Left lung (tissue), 10 donors: ENCODE measurements around the gene CNTN5. TPM values are rescaled to one million over a fixed set of nuclear protein-coding genes. Genes with fewer than 3 reads are reported as not detected.

Experiments
- ATAC-seq: fragments of 200-7000 bp; cut with Tn5 transposase; one replicate; pipeline ENCODE4 v1.9.1; 2020; ENCODE audit warnings: moderate library complexity
- DNase-seq, 4 donors: peaks; one replicate each; pipeline ENCODE4 v3.0.0-alpha.2; 2013 to 2020
- H3K27ac ChIP-seq, 2 donors: fragments of 200-600 bp; sonication (generic) in 1 of 2; one replicate each; pipeline versions ENCODE4 v1.5.0 to v1.8.0; 2020 to 2021
- H3K27me3 ChIP-seq, 2 donors: fragments of 200-600 bp; sonication (generic) in 1 of 2; one replicate each; pipeline versions ENCODE4 v1.5.0 to v1.8.0; 2020 to 2021
- H3K36me3 ChIP-seq, 2 donors: fragments of 200-600 bp; sonication (generic) in 1 of 2; one replicate each; pipeline versions ENCODE4 v1.5.0 to v1.8.0; 2020 to 2021
- H3K4me1 ChIP-seq, 2 donors: fragments of 200-600 bp; one replicate each; pipeline ENCODE4 v1.8.0; 2021
- H3K4me3 ChIP-seq, 2 donors: fragments of 200-600 bp; sonication (generic) in 1 of 2; one replicate each; pipeline versions ENCODE4 v1.5.0 to v1.8.0; 2020 to 2021; ENCODE audit warnings: mild to moderate bottlenecking in 1 of 2
- H3K9me3 ChIP-seq, 2 donors: fragments of 200-600 bp; sonication (generic) in 1 of 2; one replicate each; pipeline versions ENCODE4 v1.5.0 to v1.8.0; 2020 to 2021
- CTCF ChIP-seq, 2 donors: fragments of 200-600 bp; sonication (generic) in 1 of 2; IDR thresholded peaks; one replicate each; pipeline versions ENCODE4 v1.5.0 to v1.8.0; 2021; ENCODE audit warnings: antibody characterized with exemption in 2 of 2
- intact Hi-C, 2 donors: fragments of 100-400 bp; cut with DNase I; formaldehyde crosslinking; loops; one replicate each; pipeline versions ENCODE4 v1.11.2 to v1.14.2; 2022
- polyA plus RNA-seq, 6 donors: library from polyadenylated mRNA; unstranded; fragments of 120-200 nt; gene quantifications; one replicate each; pipeline ENCODE4 v1.2.1, GENCODE V29; 2013; ENCODE audit not compliant: insufficient read length in 6 of 6
- total RNA-seq, 2 donors: library from RNA; stranded (reverse); fragmentation: NEBNext Ultra II Directional; extraction: Animal tissue kit (Norgen Biotek cat#: 25700); gene quantifications; one replicate each; pipeline ENCODE4 v1.2.1, GENCODE V29; 2021
- donor health status: DM: no; HTN: yes; CAD: no.
- donor health status: DM: no; HTN: no; CAD: no.

Gene CNTN5
- total and polyA plus RNA-seq, 8 donors: 0.08 to 0.34 (median 0.24) TPM; not detected in 1

GRCh38 chr11:99494065-99494464, 473.3 kb downstream of the CNTN5 start:
- no peak overlapping the region for H3K27ac ChIP-seq

GRCh38 chr11:99501655-99502054, 480.9 kb downstream of the CNTN5 start:
- H3K4me3 ChIP-seq: no peak overlapping the region
- H3K9me3 ChIP-seq: peaks cover 0 to 4% of the 10 kb centered on the region in 2 donors
- no peaks in the 10 kb centered on the region for H3K4me1 ChIP-seq
- no peak overlapping the region for H3K27ac ChIP-seq
- ATAC-seq: no peak
- TF ChIP-seq CTCF (IDR thresholded peaks at IDR 0.05): no peak
- H3K36me3 ChIP-seq: no peaks in the 10 kb centered on the region
- no peaks in the 10 kb centered on the region for H3K27me3 ChIP-seq
- DNase-seq: no peak
- intact Hi-C loops: no loop called here

More at GRCh38 chr11:99494065-99494464, 473.3 kb downstream of the CNTN5 start:
- intact Hi-C loops: no loop called here
- DNase-seq: no peak
- Histone ChIP-seq H3K27me3 (no peaks in the 10 kb centered on the region), H3K4me3 (no peak overlapping the region), H3K9me3 (peaks cover 0 to 6% of the 10 kb centered on the region in 2 donors), H3K4me1 (no peaks in the 10 kb centered on the region), H3K36me3 (no peaks in the 10 kb centered on the region)
- no peak for ATAC-seq
- no peak for TF ChIP-seq CTCF (IDR thresholded peaks at IDR 0.05)

GRCh38 chr11:99505316-99505715, 484.6 kb downstream of the CNTN5 start:
- intact Hi-C loops: no loop called here
- Histone ChIP-seq H3K4me1 (no peaks in the 10 kb centered on the region), H3K9me3 (no peaks in the 10 kb centered on the region), H3K27ac (no peak overlapping the region), H3K36me3 (no peaks in the 10 kb centered on the region), H3K4me3 (no peak overlapping the region), H3K27me3 (no peaks in the 10 kb centered on the region)
- TF ChIP-seq CTCF (IDR thresholded peaks at IDR 0.05): no peak
- ATAC-seq (no peak), DNase-seq (no peak)

- no peak for TF ChIP-seq CTCF (IDR thresholded peaks at IDR 0.05)
Measured at GRCh38 chr11:99505831-99506230, 485.1 kb downstream of the CNTN5 start.

GRCh38 chr11:99509863-99510262, 489.1 kb downstream of the CNTN5 start:
- no peaks in the 10 kb centered on the region for H3K4me1 ChIP-seq
- no peak for DNase-seq
- no peak for ATAC-seq

More at GRCh38 chr11:99505831-99506230, 485.1 kb downstream of the CNTN5 start:
- H3K4me1 ChIP-seq: no peaks in the 10 kb centered on the region
- DNase-seq (no peak), ATAC-seq (no peak)
- intact Hi-C loops: no loop called here
- no peaks in the 10 kb centered on the region for H3K36me3 ChIP-seq
- H3K4me3 ChIP-seq: no peak overlapping the region
- H3K27ac ChIP-seq: no peak overlapping the region
- no peaks in the 10 kb centered on the region for H3K9me3 ChIP-seq
- no peaks in the 10 kb centered on the region for H3K27me3 ChIP-seq

More at GRCh38 chr11:99509863-99510262, 489.1 kb downstream of the CNTN5 start:
- H3K4me3 ChIP-seq: no peak overlapping the region
- no peaks in the 10 kb centered on the region for H3K9me3 ChIP-seq
- intact Hi-C loops: no loop called here
- H3K27me3 ChIP-seq: no peaks in the 10 kb centered on the region
- no peak overlapping the region for H3K27ac ChIP-seq
- no peak for TF ChIP-seq CTCF (IDR thresholded peaks at IDR 0.05)
- no peaks in the 10 kb centered on the region for H3K36me3 ChIP-seq
